Kidney tubule cell (primary cell): Measurements from ENCODE around the gene RBM3.
"Not testable (repeated sequence)": the region's sequence is repeated elsewhere in the genome, so short reads cannot be mapped to it uniquely, and the experiment has no call there.

Experiments used
- DNase-seq: peaks from one replicate; pipeline ENCODE4 v3.0.0-alpha.2; 2018; ENCODE audit warnings: low spot score

RBM3 gene

GRCh38 chrX:48574270-48575266, at the start of gene RBM3:
RBM3 (plus strand) TSS chrX:48574484; CDS start chrX:48575181, 697 bp downstream.
- DNase-seq: peak; percentile 93

- not testable (repeated sequence) for DNase-seq
Measured at GRCh38 chrX:48525853-48526252, 48.4 kb upstream of the RBM3 start.

GRCh38 chrX:48530736-48531135, 43.5 kb upstream of the RBM3 start:
- DNase-seq: peak; percentile 6

- DNase-seq: peak; percentile 52
Measured at GRCh38 chrX:48531358-48531959, 42.8 kb upstream of the RBM3 start.

GRCh38 chrX:48532161-48532560, 42.1 kb upstream of the RBM3 start:
- DNase-seq: no peak

- DNase-seq: no peak
Measured at GRCh38 chrX:48533165-48533564, 41.1 kb upstream of the RBM3 start.

- DNase-seq: no peak
Measured at GRCh38 chrX:48538641-48539344, 35.5 kb upstream of the RBM3 start.

GRCh38 chrX:48539345-48540027, 34.8 kb upstream of the RBM3 start, which contains the start of gene TBC1D25:
TBC1D25 (plus strand) TSS chrX:48539714; CDS start chrX:48539798, 84 bp downstream.
- DNase-seq: peak; percentile 95

- DNase-seq: no peak
Measured at GRCh38 chrX:48540028-48540375, 34.3 kb upstream of the RBM3 start.

- DNase-seq: peak; percentile 35
Measured at GRCh38 chrX:48540480-48540879, 33.8 kb upstream of the RBM3 start.

- no peak for DNase-seq
Measured at GRCh38 chrX:48541140-48541814, 33.0 kb upstream of the RBM3 start.

- no peak for DNase-seq
Measured at GRCh38 chrX:48548871-48549270, 25.4 kb upstream of the RBM3 start.

GRCh38 chrX:48555731-48556325, 18.5 kb upstream of the RBM3 start:
- DNase-seq: not testable (repeated sequence)

GRCh38 chrX:48558271-48558670, 16.0 kb upstream of the RBM3 start:
- DNase-seq: peak; percentile 80

GRCh38 chrX:48559636-48560035, 14.6 kb upstream of the RBM3 start:
- no peak for DNase-seq

- DNase-seq: no peak
Measured at GRCh38 chrX:48560056-48560455, 14.2 kb upstream of the RBM3 start.

- DNase-seq: no peak
Measured at GRCh38 chrX:48560681-48561080, 13.6 kb upstream of the RBM3 start.

- DNase-seq: peak; percentile 73
Measured at GRCh38 chrX:48569958-48570357, 4.3 kb upstream of the RBM3 start.

GRCh38 chrX:48573690-48574269, 504 bp upstream of the RBM3 start:
- DNase-seq: peak; percentile 25

- no peak for DNase-seq
Measured at GRCh38 chrX:48575642-48576041, 1.4 kb downstream of the RBM3 start.

- DNase-seq: no peak
Measured at GRCh38 chrX:48576108-48576507, 1.8 kb downstream of the RBM3 start.
